GM12875 (cell line): ENCODE results near the gene SOCS1.

Experiments used
- H3K4me3 ChIP-seq: one replicate; pipeline ENCODE4 v1.5.1; 2011; ENCODE audit warnings: low read depth, low read length, control low read depth
- CTCF ChIP-seq: IDR thresholded peaks from 2 replicates; pipeline ENCODE4 v1.5.1; 2011; ENCODE audit warnings: low read depth, mild to moderate bottlenecking, control low read depth, inconsistent platforms, low read length, moderate library complexity, borderline replicate concordance; ENCODE audit not compliant: insufficient read depth

Gene SOCS1

GRCh38 chr16:11298143-11298900, 42.3 kb upstream of the SOCS1 start:
- no peak for TF ChIP-seq CTCF
- H3K4me3 ChIP-seq: no peak overlapping the region

GRCh38 chr16:11297492-11298142, 41.6 kb upstream of the SOCS1 start:
- no peak overlapping the region for H3K4me3 ChIP-seq
- no peak for TF ChIP-seq CTCF

- no peak overlapping the region for H3K4me3 ChIP-seq
- TF ChIP-seq CTCF: no peak
Measured at GRCh38 chr16:11296706-11297491, 40.9 kb upstream of the SOCS1 start.

- H3K4me3 ChIP-seq: no peak overlapping the region
- TF ChIP-seq CTCF: no peak
Measured at GRCh38 chr16:11296351-11296705, 40.3 kb upstream of the SOCS1 start.

GRCh38 chr16:11295672-11296071, 39.7 kb upstream of the SOCS1 start:
- H3K4me3 ChIP-seq: no peak overlapping the region
- TF ChIP-seq CTCF: no peak

GRCh38 chr16:11292076-11292748, 36.2 kb upstream of the SOCS1 start:
- no peak for TF ChIP-seq CTCF
- H3K4me3 ChIP-seq: no peak overlapping the region
